Stimulated activated CD4-positive, alpha-beta T cell treated with anti-CD3 and anti-CD28 coated beads, Interleukin-4, amount 100 ng/mL, for 1 hour (primary cell): Measurements from ENCODE around the gene ACSL6.

ENCODE experiments used
- DNase-seq: peaks from one replicate; pipeline ENCODE4 v3.0.0-alpha.2; 2020

ACSL6 gene

DNA sequence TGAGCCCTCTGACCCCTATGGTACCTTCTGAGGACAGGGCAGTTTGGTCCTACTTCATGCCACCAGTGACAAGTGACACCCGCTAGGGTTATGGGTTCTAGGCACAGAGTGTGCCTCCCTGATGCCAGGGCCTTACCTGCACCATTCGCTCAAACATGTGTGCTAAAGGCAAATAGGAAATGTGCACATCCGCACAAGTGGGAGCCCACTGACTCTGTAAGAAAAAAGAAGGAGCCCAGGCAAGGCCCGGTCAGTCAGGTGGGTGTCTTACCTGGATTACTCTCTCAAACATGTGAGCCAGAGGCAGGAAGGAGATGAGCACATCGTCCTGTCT, 36.9 kb downstream of the ACSL6 start:
- no peak for DNase-seq

DNA sequence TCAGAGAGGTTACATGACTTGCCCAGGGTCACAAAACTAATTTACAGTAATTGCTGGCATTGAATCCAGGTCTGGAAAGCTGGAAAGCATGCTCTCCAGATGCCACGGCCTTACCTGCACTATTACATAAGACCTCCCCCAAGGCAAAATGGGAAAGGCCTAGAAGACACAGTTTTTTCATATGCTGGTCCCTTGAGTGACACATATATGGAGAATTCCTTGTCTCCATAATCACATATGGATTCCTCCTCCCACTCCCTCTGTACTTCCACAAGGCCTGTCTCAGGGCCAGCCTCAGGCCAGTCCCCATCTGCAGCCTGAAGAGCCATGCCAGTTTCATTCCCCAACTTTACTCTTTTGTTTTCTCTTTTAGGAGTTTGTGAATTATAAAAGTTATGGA, 37.4 kb downstream of the ACSL6 start:
- no peak for DNase-seq

DNA sequence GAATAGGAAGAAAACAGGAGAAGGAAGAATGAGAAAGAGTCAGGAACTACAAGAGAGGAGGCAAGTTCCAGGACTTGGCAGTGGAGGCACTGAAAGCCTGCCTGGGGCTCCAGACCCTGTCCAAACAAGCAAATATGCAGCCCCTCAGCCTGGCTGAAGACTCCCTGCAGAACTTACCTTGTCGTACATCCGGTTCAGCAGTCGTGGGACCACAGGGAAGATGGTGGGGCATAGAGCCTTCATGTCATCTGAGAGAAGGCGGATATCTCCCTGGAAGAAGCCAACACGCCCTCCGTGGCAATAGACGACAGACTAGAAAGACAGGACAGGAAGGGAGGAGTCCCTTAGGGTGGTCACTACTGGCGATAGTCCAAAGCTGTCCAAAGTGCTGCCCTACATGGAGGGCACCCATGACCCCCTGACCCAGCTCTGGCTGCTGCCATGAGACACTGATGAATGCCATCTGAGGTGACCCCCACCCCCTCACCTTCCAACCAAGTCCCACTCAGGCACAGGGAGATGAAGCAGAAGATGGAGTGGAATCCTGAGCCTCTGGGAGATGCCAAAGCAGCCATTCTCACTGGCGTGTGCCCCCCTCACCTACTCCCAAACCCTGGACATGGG, 38.3 kb downstream of the ACSL6 start:
- DNase-seq: no peak

DNA sequence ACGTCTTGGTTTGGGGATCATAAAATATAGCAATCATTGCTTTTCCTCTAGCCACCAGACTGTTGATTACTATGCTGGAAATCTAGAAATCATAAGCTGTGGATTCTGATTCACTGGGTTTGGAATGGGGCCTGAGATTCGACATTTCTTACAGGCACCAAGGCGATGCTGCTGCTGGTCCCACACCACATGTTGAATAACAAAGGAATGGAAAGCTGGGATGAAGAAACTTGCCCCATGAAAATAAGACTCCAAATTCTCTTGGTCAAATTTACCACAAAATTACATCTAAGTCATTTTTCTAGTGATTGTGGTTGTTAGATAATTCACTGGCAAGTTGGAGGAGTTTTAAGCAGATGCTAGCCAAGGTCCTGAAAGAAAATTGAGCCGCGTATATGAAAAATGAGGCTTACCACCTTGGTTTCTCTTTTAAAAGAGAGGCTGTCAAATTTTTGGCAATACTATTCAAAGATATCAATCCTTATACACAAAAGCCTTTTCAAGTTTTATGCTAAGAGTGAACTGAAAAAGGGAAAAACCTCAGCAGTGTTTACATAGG, 43.0 kb downstream of the ACSL6 start:
- DNase-seq: no peak

DNA sequence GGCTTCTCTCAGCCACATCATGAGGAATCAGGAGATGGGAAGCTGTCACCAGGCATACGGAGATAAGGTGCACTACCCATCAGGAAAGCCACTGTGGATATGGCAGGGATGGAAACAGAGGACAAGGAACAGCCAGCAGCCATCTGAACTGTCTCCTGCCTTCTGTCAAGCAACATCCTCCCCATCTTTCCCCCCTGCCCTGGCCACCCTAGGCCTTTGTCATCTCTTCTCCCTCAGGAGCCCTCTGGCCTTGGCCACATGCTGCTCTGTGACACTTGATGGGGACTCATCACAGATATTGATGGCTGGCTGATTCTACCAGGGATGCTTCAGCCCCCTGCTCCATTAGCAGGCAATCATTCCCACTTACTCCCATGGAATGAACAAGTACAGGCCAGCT, 44.9 kb downstream of the ACSL6 start:
- DNase-seq: no peak

DNA sequence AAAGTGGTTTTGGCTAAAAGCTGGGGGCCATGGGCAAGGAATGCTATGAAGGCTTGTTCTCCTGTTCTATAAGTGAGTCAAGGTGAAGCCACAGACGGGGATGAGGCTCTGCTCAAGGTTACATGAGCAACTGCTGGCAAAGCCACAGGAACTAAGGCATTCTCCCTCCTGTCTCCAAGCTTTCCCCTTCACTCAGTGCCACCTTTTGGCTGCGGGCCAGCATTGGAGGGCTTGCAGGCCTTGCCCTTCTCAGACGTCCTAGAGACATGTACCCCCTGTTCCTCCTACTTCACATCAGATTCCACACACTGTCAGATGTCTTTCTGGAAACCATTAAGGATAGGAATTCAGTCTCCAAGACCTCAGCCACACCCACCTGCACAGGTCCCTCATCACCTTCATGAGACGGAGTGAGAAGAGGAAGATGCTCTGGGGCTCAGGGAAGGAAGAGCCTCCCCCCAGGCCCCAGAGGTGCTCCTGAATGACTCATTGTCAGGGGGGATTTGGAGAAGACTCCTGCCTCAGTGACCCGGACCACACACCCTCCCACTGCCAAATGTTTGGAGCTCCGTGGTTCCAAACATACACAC, 45.5 kb downstream of the ACSL6 start:
- DNase-seq: no peak

DNA sequence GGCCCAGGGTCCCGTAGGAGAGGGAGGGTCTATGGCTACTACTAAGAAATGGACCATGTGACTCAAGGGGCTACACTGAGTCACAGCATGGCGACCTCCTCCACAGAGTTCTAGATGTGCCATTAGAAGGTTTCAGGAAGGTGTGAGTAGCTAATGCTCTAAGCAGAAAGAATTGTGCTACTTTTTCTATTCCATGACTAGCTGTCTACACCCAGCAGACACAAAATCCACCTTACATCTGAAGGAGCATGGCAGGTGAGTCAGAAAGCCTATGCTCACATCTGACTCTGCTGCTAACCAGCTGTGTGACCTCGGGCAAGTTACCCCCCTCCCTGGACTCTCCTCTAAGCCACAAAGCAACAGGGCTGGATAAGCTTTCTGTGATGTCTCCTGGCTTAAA, 51.6 kb downstream of the ACSL6 start:
- no peak for DNase-seq

DNA sequence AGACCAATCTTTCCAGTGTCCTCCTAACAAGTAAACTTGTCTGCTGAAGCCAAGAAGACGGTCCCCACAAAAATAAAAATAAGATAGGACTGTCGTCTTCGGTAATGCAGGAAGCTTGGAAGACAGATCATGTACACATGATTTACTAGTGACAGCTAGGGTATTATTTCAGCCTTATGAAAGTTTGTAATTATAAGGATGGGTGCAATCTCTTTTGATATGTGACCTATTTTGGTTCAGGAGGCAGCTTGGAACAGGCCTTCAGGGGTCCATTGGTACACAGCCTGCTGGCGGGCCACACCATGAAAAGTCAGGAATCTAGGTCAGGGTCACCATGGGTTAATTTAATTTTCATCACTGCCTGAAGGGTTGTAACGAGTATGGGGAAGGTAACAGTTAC, 52.3 kb downstream of the ACSL6 start:
- no peak for DNase-seq

DNA sequence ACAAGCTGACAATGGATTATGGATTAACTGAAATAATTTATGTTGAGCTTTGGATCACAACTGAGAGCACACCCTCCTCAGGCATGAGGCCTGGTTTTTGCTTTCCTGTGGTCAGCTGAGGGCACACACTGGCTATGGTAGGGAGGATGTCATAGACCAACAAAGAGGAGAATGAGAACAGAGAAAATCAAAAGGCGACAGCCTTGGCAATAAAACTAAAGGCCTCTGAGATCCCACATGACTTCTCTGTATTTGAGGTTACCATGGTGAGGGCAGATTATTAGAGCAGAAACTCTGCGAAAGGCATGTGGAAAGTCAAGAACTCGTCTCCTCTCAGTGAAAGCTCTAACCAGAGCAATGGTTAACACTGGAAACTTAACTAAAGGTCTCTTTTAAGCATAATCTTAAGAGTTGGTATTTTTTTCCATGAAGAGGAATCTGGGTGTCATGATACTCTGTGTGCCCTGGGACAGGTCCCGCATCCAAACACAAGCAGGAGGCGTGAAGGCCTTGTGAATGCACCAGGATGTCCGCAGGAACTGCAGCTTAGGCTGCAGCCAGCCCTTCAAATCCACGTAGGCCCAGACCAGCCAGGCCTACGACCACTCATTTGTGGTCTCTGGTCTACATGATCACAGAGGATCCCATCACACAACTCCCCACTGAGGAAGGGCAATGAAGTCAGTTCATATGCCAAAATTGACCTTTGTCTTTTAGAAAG, 53.6 kb downstream of the ACSL6 start:
- no peak for DNase-seq

DNA sequence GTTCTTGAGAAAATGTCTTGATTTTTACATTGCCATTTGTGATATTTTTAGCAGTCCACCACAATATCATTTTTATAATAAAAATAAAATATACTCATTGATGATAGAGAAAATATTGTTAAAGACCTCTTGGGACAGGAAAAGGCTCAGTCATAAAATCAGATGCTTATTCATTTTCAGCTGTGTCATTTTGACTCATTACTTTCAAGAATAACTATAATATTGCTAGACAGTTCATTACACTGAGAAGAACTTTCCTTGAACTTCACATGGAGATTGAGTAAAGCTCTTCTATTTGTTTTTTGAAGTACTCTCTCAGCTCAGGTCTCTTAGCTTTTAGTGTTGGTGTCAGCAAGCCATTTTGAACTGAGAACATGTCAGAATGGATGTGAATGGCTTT, 57.5 kb downstream of the ACSL6 start:
- DNase-seq: no peak

DNA sequence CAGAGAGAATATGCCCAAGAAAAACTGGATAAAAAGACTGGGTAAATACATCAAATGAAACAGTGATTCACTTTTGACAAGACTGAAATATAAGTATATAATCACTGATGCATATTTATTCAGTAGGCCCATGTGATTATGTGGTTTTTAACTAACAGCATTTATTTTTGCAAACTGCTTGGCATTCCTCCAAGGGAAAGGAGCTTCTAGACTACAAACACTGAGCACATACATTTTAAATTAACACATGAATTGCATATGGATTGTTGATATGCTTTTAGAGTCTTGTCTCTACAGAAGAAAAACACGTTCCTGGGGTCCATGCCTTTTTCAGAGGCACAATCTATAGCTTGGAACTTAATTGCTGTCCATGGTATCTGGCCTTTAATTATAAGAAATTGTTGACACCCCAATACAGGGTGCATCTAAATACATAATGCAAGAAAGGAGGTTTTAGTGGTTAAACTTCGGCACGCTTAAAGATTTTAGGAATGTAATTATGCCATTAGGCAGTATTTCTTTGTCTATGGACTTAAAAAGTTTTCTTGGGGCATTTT, 59.1 kb downstream of the ACSL6 start:
- no peak for DNase-seq

DNA sequence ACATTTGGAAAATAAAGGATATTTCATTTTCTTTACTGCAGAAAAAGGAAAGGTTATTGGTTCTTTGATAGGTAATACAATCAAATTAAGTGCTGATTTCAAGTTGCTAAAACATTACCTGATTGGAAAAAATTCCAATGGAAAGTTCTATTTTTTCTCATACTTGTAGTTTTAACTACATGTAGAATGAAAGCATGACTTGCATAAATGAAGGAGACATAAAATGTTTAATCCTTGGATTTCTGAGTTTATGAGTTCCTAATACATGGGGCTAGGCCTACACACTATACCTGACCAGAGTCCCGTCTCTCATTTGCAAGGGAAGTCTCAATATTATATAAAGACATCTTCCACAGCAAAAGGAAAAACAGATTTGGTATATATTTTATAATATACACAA, 60.8 kb downstream of the ACSL6 start:
- no peak for DNase-seq

DNA sequence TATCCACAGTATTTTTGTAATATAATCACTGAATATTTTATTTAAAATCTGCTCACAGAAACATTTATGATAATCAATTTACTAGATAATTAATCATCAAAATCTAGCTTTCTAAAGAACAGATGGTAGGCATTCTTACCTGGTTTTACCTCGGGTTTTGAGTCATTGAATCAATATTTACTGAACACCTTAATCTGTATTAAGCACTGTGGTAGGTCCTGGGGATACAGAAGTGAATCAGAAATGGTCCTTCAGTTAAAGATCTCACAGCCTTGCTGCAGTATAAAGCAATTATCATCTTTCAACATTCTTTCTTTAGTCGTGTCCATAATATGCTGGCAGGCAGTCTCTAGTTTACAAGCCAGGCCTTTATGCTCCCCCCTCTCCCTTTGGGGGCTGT, 64.0 kb downstream of the ACSL6 start:
- DNase-seq: no peak

DNA sequence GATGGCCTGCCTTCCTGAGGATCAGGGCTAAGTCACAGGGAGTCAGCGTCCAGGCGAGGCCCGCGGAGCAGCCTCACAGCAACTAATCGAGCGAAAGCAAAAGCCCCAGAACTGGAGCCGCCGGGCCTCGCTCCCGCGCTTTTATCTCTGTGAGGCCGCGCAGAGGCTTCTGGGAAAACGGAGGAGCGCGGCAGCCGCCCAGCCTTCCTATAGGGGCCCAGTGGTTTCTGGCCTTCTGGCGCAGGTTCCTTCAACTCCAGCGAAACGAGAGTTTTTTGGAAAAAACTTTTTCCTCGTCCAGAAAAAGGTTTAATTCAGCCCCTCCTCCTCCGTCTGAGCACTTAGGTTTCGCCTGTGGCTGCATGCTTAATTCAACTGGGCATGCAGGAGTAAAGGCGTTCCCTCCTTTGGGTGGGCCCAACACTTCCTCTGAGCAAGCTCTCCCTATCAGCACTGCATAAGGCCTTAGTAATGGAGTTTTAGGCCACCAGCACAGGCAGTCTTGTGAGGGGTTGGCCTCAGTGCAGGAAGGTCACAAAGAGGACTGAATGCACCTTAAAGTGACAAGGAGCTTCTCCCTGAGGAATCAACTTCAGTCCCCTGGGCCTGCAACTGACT, 65.8 kb downstream of the ACSL6 start, which contains the start of gene MEIKIN:
TSS of gene MEIKIN (minus strand) at position 113 of the 618 bp plus-strand sequence. CDS start 158 bp downstream, outside the sequence.
- no peak for DNase-seq

DNA sequence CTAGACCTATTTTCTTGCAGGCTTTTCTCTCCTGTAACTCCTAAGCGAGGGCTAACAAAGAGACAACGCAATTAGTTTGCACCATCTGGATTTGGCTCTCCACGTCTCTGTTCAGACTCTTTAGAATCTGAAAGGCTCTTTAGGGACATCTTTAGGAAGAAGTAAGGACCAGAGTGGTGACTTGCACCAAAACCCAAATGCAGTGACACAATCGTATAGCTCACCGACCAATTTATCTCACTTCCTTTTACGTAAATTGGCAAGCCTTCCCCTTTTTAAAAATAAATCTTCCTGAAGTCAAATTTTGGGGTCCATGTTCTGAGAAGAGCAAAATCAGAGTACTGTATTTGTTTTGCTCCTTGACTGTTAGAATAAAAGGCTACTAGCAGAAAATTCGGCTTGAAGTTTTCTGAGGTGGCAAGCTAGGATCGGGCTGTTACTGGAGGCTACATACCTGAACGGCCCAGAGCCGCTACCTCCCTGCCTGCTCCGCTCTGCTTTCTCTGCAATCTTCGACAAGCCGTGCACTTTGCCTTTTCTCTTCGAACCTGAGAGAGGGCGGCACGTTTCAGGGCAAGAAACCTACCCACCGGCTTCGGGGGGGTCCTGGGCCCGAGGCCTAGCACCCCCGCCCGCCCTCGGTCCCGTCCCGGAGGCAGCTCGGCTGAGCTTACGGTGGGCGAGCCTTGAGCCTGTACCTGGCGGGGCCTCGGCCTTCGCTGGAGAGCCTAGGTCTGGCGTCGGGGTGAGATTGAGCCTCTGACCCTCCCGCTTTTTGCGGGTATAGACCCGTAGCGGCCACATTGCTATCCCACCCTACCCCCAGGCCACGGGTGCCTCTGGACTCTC, 66.5 kb downstream of the ACSL6 start:
- DNase-seq: no peak

DNA sequence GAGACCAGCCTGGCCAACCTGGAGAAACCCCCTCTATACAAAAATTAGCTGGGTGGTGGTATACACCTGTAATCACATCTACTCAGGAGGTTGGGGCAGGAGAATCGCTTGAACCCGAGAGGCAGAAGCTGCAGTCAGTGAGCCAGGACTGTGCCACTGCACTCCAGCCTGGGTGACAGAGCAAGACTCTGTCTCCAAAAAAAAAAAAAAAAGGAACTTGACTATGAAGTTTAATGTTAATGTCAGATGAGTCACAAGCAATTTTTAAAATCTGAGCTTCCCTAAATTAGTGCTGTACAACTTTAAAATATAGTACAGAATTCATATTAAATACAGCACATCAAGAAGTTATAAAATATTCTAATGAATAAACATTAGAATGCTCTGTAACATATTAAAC, 67.5 kb downstream of the ACSL6 start:
- DNase-seq: no peak

DNA sequence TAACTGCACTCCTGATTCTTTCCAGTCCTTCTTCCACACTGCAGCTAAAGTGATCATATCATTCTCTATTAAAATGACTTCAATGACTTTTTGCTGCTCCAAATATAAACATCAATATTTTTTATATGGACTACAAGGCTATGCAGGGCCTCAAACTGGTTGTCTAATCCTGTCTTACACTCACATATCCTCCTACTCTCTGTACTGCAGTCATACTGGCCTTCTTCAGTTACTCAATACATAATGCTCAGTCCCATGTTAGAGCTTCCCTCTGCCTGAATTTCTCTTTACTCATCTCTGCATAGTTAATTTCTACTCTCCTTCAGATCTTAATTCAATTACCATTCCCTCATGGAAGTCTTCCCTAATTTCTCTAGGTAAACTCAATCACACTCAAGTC, 69.4 kb downstream of the ACSL6 start:
- DNase-seq: no peak

DNA sequence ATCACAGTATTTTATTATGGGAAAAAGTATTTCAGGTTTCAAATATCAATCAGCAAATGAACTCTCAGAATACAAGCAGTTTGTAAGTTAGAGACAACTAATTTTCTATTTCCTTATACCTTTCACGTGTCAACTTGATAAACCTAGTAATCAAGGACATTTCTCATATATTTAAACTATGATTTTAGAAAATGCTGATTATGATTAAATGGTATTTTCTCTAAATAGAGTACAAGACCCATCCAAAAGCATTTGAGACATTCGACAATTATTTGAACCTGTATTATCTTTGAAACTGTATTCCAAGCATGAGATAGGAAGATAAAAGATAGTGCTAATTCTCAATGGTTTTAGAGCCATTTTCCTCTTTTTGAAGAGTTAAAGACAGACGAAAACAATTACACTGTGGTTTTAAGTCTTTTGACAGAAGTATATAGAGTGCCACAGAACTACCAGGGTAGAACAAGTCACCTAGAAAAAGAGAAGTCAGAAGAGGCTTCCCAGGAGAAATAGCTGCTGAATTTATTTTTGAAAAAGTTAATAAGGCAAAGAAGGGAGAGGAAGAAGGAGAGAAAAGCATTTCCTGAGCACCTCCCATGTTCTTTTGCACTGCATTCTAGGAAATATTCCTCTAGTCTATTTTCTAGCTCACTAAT, 71.6 kb downstream of the ACSL6 start:
- DNase-seq: no peak

DNA sequence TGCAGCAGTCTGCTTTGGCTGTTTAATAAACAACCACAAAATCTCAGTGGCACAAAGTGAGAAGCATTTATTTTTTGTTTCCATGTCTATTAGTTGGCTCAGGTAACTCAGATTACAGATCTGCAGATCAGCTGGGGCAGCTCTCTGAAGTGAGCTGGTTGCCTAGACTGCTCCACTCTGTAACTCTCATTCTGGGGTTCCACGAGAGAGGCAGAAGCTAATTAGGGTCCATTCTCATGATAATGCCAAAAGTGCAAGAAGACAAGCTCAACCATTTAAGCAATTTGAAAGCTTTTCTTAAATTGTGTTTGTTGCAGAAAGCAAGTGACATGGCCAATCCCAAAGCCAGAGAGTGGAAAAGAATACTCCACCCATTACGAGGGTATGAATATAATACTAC, 79.2 kb downstream of the ACSL6 start:
- DNase-seq: no peak

DNA sequence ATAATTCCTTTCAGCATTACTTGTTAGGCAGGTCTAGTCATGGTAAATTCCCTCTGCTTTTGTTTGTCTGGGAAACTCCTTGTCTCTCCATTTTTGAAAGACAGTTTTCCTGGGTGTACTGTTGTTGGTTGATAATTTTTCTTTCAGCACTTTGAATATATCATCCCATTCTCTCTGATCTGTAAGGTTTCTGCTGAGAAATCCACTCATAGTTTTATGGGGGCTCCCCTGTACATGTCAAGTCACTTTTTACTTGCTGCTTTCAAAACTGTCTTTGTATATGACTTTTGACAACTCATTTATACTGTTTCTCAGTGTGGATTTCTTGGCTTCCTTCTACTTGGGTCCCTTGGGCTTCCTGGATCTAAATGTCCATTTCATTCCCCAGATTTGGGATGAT, 82.5 kb downstream of the ACSL6 start:
- DNase-seq: no peak

DNA sequence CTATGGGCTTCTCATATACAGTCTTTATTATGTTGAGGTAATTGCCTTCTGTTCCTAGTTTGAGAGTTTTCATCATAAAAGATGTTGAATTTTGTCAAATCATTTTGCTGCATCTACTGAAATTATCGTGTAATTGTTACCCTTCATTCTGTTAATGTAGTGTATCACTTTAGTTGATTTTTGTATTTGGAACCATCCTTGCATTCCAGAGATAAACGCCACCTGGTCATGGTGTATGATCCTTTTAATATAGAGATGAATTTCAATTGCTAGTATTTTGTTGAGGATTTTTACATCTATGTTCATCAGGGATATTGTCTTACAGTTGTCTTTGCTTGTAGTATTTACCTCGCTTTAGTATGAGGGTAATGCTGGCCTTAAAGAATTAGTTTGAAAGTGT, 85.3 kb downstream of the ACSL6 start:
- DNase-seq: no peak

DNA sequence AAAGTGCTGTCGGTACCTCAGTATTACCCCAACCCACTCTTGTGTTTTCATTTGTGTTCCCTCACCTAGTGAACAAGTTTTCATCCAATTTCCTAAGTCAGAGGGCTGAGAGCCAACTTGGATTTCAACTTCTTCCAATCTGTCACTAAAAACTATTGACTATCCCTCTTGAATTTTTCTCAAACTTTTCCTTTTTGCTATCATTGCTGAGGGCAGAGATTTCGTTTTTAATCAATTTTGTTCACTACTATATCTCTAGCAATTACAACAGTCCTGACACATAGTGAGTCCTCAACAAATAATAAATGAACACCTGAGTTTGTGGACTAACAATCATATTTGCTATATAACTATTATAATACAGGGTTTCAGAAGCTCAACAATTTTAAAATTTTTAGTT, 95.0 kb downstream of the ACSL6 start:
- no peak for DNase-seq
